T-helper 22 cell (primary cell): ENCODE measurements around the gene ACVR1B.

Experiments used
- DNase-seq: peaks from one replicate; pipeline ENCODE4 v3.0.0-alpha.2; 2020; ENCODE audit warnings: low read depth

The ACVR1B gene

GRCh38 chr12:52020539-52021336, 69.2 kb downstream of the ACVR1B start:
- DNase-seq = peak; percentile 33

- DNase-seq = no peak
Measured at GRCh38 chr12:52022841-52023181, 71.3 kb downstream of the ACVR1B start.

GRCh38 chr12:52023182-52023975, 71.9 kb downstream of the ACVR1B start:
- peak; percentile 85 for DNase-seq

GRCh38 chr12:52023976-52024688, 72.6 kb downstream of the ACVR1B start:
- no peak for DNase-seq

- no peak for DNase-seq
Measured at GRCh38 chr12:52024845-52025230, 73.3 kb downstream of the ACVR1B start.

GRCh38 chr12:52026263-52026662, 74.8 kb downstream of the ACVR1B start:
- DNase-seq = no peak

GRCh38 chr12:52027085-52027843, 75.8 kb downstream of the ACVR1B start:
- no peak for DNase-seq

- no peak for DNase-seq
Measured at GRCh38 chr12:52029685-52030084, 78.2 kb downstream of the ACVR1B start.

- no peak for DNase-seq
Measured at GRCh38 chr12:52032446-52032803, 80.9 kb downstream of the ACVR1B start.

- peak; percentile 92 for DNase-seq
Measured at GRCh38 chr12:52032804-52033445, 81.4 kb downstream of the ACVR1B start.

- DNase-seq = no peak
Measured at GRCh38 chr12:52033446-52034140, 82.1 kb downstream of the ACVR1B start.

- no peak for DNase-seq
Measured at GRCh38 chr12:52035190-52035589, 83.7 kb downstream of the ACVR1B start.

GRCh38 chr12:52035926-52036325, 84.4 kb downstream of the ACVR1B start:
- no peak for DNase-seq

- DNase-seq = peak; percentile 86
Measured at GRCh38 chr12:52036587-52037171, 85.2 kb downstream of the ACVR1B start.

- no peak for DNase-seq
Measured at GRCh38 chr12:52037248-52037861, 85.9 kb downstream of the ACVR1B start.

GRCh38 chr12:52038447-52038846, 86.9 kb downstream of the ACVR1B start:
- no peak for DNase-seq

- DNase-seq = no peak
Measured at GRCh38 chr12:52041035-52041434, 89.5 kb downstream of the ACVR1B start.

- no peak for DNase-seq
Measured at GRCh38 chr12:52041695-52042123, 90.2 kb downstream of the ACVR1B start.

- DNase-seq = no peak
Measured at GRCh38 chr12:52042706-52043385, 91.3 kb downstream of the ACVR1B start.
